ENCODE results near the gene MYBPHL. TPM values are rescaled to one million over a fixed set of nuclear protein-coding genes. Genes with fewer than 3 reads are reported as not detected.
"Not testable (repeated sequence)": the region's sequence is repeated elsewhere in the genome, so short reads cannot be mapped to it uniquely, and the experiment has no call there.

The MYBPHL gene
- total RNA-seq, 1 donor from 2014 or later = not detected

GRCh38 chr1:109309347-109309746, 2.5 kb upstream of the MYBPHL start:
- peaks cover 4% of the 10 kb centered on the region for H3K27me3 Mint-ChIP-seq (ENCODE audit: unreplicated experiment)
- H3K4me3 Mint-ChIP-seq (ENCODE audit: unreplicated experiment) = no peak overlapping the region
- H3K4me1 Mint-ChIP-seq (ENCODE audit: unreplicated experiment) = peaks cover 3% of the 10 kb centered on the region
- TF ChIP-seq, protein P1, sequence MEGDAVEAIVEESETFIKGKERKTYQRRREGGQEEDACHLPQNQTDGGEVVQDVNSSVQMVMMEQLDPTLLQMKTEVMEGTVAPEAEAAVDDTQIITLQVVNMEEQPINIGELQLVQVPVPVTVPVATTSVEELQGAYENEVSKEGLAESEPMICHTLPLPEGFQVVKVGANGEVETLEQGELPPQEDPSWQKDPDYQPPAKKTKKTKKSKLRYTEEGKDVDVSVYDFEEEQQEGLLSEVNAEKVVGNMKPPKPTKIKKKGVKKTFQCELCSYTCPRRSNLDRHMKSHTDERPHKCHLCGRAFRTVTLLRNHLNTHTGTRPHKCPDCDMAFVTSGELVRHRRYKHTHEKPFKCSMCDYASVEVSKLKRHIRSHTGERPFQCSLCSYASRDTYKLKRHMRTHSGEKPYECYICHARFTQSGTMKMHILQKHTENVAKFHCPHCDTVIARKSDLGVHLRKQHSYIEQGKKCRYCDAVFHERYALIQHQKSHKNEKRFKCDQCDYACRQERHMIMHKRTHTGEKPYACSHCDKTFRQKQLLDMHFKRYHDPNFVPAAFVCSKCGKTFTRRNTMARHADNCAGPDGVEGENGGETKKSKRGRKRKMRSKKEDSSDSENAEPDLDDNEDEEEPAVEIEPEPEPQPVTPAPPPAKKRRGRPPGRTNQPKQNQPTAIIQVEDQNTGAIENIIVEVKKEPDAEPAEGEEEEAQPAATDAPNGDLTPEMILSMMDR (IDR thresholded peaks at IDR 0.05; ENCODE audit: unreplicated experiment) = no peak
- no peak for DNase-seq (ENCODE audit: low spot score)
- no peaks in the 10 kb centered on the region for H3K9me3 Mint-ChIP-seq (ENCODE audit: unreplicated experiment)
- H3K27ac Mint-ChIP-seq (ENCODE audit: unreplicated experiment) = no peak overlapping the region
- peaks cover 9% of the 10 kb centered on the region for H3K36me3 Mint-ChIP-seq (ENCODE audit: low read depth, unreplicated experiment)

DNA sequence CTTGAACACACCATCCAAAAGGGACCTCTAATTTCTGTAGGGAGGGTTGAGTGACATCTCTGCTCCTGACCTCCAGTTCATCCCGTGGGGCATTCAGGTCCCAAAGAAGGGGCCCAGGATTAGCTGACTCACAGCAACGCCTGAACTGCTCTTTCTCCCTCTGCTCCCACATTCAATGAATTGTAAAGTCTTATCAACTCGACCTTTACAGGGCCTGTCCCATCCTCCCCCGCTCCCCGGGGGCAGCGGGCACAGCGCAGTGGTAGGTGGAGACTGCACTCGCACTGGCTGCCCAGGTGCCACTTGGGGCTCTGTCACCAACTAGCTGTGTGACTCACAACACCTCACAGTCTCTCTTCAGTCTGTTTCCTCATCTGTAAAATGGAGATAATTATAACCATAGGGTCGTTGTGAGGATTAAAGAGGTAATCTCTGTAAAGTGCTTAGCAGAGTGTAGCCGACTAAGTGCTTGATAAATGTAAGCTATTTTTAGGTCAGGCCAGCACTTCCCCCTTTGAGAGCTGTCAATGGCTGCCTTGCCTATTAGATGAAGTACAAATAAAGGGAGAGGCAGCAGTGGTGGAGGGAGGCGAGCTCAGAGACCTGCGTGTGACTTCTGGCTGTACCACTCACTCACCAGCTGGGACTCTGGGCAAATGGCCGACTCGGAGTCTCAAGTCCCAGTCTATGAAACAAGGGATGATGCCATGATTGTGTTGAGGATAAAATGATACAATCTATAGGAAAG, 637 bp upstream of the MYBPHL start:
- no peaks in the 10 kb centered on the region for H3K36me3 Mint-ChIP-seq (ENCODE audit: low read depth, unreplicated experiment)
- DNase-seq (ENCODE audit: low spot score) = no peak
- H3K27ac Mint-ChIP-seq (ENCODE audit: unreplicated experiment) = no peak overlapping the region
- H3K4me1 Mint-ChIP-seq (ENCODE audit: unreplicated experiment) = peaks cover 3% of the 10 kb centered on the region
- no peak overlapping the region for H3K4me3 Mint-ChIP-seq (ENCODE audit: unreplicated experiment)
- H3K9me3 Mint-ChIP-seq (ENCODE audit: unreplicated experiment) = no peaks in the 10 kb centered on the region
- TF ChIP-seq, protein P1 (IDR thresholded peaks at IDR 0.05; ENCODE audit: unreplicated experiment) = no peak
- peaks cover 4% of the 10 kb centered on the region for H3K27me3 Mint-ChIP-seq (ENCODE audit: unreplicated experiment)

DNA sequence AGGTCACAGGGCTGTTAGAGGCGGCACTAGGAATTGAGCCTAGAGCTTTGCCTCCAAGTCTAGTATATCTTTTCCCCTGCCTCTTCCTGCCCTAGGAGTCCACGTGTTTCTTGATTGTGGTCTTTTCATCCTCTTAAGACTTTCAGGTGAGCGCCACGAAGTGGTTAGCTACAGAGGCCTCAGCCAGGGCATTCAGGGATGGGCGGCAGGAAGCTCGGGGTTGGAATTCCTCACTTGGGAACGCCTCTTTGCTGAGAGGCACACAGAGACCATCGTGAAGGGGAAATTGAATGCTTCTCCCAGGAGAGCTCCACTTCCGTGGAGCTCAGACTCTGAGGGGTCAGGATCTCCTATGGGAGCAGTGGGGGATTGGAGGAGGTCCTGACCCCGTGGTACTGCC, 820 bp downstream of the MYBPHL start:
- H3K4me1 Mint-ChIP-seq (ENCODE audit: unreplicated experiment); H3K27me3 Mint-ChIP-seq (ENCODE audit: unreplicated experiment): not testable (repeated sequence)

DNA sequence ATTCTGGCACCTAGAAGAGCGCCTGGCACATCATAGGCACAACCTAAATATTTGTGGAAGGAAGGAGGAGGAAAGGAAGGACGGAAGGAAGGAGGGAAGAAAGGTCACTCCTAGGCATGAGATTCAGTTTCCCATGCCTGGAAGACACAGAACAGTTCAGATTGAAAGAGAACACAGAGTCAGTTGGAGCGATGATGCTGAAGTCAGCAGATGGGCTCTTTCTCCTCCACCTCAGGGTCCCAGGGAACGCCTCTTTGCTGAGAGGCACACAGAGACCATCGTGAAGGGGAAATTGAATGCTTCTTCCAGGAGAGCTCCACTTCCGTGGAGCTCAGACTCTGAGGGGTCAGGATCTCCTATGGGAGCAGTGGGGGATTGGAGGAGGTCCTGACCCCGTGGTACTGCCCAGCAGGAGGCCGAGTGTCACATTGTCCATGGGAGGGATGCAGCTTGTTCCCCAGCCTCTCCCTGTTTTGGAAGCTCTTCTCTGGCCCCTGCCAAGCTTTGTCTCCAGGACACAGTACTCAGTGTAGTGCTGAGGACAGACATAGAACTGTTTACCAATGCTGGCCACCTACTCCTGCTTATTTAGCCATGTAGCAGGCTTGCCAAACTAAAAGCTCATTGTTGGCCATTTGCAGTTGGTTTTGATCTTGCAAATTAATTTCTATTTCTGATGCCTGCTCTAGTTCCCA, 2.4 kb downstream of the MYBPHL start:
- DNase-seq (ENCODE audit: low spot score) = no peak
- H3K36me3 Mint-ChIP-seq (ENCODE audit: low read depth, unreplicated experiment) = no peaks in the 10 kb centered on the region
- TF ChIP-seq, protein P1 (IDR thresholded peaks at IDR 0.05; ENCODE audit: unreplicated experiment) = no peak
- no peak overlapping the region for H3K27ac Mint-ChIP-seq (ENCODE audit: unreplicated experiment)
- H3K9me3 Mint-ChIP-seq (ENCODE audit: unreplicated experiment) = no peaks in the 10 kb centered on the region
- no peaks in the 10 kb centered on the region for H3K27me3 Mint-ChIP-seq (ENCODE audit: unreplicated experiment)
- H3K4me1 Mint-ChIP-seq (ENCODE audit: unreplicated experiment) = peaks cover 3% of the 10 kb centered on the region
- H3K4me3 Mint-ChIP-seq (ENCODE audit: unreplicated experiment) = no peak overlapping the region

More for the DNA sequence above, 820 bp downstream of the MYBPHL start:
- H3K36me3 Mint-ChIP-seq (ENCODE audit: low read depth, unreplicated experiment); H3K9me3 Mint-ChIP-seq (ENCODE audit: unreplicated experiment); H3K4me3 Mint-ChIP-seq (ENCODE audit: unreplicated experiment): not testable (repeated sequence)
- DNase-seq (ENCODE audit: low spot score) = peak; percentile 18
- peak overlapping the region; percentile 55 for H3K27ac Mint-ChIP-seq (ENCODE audit: unreplicated experiment)

GRCh38 chr1:109301874-109302273, 4.9 kb downstream of the MYBPHL start:
- H3K27ac Mint-ChIP-seq (ENCODE audit: unreplicated experiment) = no peak overlapping the region
- H3K27me3 Mint-ChIP-seq (ENCODE audit: unreplicated experiment) = no peaks in the 10 kb centered on the region
- TF ChIP-seq, protein P1 (IDR thresholded peaks at IDR 0.05; ENCODE audit: unreplicated experiment) = no peak
- no peaks in the 10 kb centered on the region for H3K36me3 Mint-ChIP-seq (ENCODE audit: low read depth, unreplicated experiment)
- no peak for DNase-seq (ENCODE audit: low spot score)
- H3K4me1 Mint-ChIP-seq (ENCODE audit: unreplicated experiment) = peaks cover 6% of the 10 kb centered on the region
- H3K4me3 Mint-ChIP-seq (ENCODE audit: unreplicated experiment) = no peak overlapping the region
- no peaks in the 10 kb centered on the region for H3K9me3 Mint-ChIP-seq (ENCODE audit: unreplicated experiment)
